Stimulated activated CD8-positive, alpha-beta memory T cell treated with anti-CD3 and anti-CD28 coated beads, Interleukin-15, amount 100 ng/mL, for 1 hour (primary cell): ENCODE measurements around the gene PDCD1LG2.

Source experiments
- DNase-seq: peaks from one replicate; pipeline ENCODE4 v3.0.0-alpha.2; 2020; ENCODE audit warnings: low read depth

PDCD1LG2 gene

GRCh38 chr9:5531101-5531882 lies 21.0 kb downstream of the PDCD1LG2 start:
- DNase-seq: no peak

DNA sequence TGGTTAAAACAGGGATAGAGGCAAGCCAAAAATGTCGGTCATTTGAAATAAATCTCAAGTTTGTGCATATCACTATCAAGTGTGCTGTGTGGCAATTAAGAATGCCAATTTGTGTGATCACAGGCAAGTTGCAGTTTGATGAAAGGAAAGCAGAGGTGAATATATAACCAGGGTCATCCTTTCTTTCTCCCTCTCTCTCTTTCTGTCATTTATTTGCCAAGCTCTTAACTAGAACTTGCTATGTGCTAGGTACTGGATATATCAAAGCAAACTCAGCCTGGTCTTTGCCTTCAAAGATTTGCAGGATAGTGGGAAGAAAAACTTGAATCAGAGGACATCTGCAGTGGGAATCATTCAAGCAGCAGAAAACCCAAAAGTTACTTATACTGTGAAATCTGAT lies 22.0 kb downstream of the PDCD1LG2 start:
- no peak for DNase-seq

- no peak for DNase-seq
These were observed 22.5 kb downstream of the PDCD1LG2 start for GRCh38 chr9:5532790-5533189.

DNA sequence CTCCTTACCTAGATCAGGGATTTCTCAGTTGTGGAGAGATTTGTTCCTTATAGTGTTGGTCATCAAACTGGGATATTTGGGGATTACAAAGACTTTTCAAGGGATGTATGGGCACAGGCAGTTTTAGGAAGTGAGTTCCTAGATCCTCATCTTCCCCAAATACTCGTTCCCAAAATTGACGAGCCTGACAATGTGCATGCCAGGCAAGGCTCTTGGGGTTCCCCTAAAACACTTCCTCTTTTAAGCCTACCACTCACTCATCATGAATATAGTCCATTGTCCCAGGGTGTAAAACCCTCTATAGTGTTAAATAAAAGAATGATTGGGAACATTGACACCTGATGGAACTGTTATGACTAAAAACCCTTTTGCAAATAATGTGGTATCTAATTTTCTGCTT lies 26.4 kb downstream of the PDCD1LG2 start:
- DNase-seq: no peak

DNA sequence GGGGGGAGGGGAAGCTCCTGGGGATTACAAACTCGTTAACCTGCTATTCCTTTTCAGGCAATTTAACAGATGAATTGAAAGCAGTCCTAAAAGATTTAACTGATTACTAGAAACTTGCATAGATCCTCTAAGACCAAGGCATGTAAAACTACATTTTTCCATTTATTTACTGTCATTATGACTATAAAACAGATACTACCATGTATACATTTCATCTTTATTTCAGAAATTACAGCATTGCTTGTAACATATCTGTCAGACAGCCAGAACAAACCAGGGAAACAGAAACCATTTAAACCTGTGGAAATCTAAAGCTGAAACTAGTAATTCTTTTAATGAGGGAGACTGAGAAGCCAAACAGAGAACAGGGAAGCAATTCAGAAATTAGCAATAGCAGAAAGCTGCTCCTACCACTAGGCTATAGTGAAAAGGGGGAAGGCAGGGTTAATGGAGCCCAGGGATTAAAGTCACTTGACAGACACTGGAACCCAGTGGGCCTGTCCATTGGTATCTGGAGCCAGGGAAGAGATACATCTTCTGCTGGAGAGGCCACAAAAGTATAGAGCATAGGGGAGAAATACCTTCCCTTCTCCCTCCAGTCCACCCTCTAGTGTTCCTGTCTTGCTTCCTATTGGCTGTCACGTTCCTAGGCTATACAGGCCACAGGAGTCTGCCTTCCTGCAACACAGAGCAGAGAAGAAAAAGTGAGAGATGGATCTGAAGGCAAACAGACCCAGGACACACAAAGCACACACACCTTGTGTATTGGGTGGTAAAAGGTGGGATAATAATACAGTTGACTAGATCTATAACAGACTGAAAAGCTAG lies 33.8 kb downstream of the PDCD1LG2 start:
- DNase-seq: no peak

- no peak for DNase-seq
These were observed 39.6 kb downstream of the PDCD1LG2 start for GRCh38 chr9:5549658-5550650.

DNA sequence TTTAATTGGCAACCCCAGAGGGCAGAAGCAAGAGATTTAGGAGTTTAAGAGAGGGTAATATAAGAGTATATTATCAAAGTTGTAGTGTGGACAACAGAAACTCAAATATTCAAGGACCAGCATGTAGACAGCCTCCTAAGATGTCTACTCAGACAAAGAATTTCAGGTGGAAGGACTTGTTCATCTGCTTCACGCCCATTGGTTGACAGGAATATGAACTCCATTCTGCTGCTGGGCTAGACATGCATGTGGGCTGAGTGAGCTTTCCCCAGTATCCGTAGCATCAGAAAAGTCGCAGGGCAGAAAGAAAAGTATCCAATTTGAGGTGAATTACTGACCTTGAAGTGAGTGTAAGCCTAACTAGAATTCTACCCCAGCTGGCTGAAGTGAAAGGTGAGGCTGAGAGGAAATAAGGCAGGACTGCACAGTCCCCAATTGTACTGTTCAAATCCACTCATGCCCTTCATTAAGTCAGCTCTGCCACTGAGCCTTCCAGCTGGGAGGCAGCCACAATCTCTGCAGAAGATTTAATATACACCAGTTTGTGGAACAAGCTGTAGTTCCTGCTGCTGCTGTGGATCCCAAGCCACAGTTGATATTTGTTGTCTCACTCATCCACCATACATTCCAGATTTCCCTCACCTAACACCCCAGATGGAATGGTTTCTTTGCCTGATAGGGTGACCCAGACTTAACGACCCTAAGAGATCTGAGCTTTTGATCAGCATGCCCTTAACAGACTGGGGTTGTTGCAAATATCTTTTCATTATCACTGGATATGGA lies 41.2 kb downstream of the PDCD1LG2 start:
- DNase-seq: no peak

- no peak for DNase-seq
These were observed 42.0 kb downstream of the PDCD1LG2 start for GRCh38 chr9:5552301-5552700.

DNA sequence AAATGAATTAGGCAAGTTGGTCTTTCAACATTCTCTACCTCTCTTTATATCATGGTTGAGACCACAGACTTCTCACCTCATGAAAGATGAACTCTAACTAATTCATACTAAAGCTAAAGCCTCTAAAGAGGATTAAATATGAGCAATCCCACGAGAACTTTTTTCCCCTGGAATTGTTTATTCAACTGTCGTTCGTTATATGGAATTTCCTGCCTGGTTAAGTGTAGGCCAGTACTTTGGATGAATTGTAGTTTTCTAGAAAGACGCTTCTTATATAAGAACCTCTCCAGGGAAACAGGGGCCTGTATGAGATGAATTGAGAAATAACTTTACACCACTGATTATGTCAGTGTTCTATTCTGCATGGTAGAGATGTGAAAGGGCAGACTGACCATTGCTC lies 42.9 kb downstream of the PDCD1LG2 start:
- no peak for DNase-seq

- DNase-seq: no peak
These were observed 43.9 kb downstream of the PDCD1LG2 start for GRCh38 chr9:5554254-5554653.

GRCh38 chr9:5556101-5556705 lies 45.9 kb downstream of the PDCD1LG2 start:
- DNase-seq: no peak

GRCh38 chr9:5557606-5558587 lies 47.6 kb downstream of the PDCD1LG2 start:
- DNase-seq: no peak

DNA sequence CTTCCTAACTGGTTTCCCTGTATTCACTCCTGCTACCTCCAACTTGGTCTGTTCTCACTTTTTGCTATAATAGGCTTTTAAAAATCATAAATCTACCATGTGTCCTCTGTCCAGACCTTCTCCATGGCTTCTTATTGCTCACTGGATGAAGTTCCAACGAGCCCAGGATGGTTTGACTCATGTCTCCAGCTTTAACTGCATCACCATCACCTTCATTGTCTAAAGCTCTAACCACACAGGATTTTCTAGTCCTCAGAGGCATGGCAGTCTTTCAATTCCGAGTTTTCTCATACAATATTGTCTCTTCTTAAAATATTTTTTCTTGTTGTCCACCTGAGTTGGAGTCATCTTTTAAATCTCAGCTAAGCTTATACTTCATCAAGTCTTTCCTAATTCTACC lies 49.3 kb downstream of the PDCD1LG2 start:
- no peak for DNase-seq

DNA sequence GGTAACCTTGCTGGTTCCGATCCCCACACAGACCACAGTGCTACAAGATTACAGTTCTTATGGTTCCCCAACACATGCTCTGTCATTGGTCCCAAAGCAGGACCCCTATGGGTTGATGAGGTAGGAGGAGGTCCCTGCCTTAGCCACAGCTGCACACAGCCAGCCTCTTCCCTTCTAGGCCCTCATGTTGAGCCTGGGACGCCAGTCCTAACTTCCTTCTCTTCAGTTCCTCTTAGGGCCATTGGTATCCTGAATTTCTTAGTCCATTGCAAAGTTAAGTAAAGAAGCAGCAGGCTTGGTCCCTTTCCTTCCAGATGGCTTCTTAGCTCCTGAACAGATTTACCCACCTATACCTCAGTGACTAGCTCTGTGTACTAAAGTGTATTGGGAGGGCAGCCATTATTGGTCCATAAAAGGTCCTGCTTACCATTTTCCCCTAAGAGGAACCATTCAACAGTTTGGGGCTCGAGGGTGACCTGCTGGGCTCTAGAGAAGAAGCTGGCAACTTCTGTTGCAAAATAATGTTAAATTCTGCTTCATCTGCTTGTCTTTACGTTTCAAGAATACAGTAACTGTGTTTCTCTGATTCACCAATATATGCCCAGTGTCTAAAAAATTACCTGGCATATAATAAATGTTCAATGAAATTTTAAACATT lies 50.2 kb downstream of the PDCD1LG2 start:
- no peak for DNase-seq

DNA sequence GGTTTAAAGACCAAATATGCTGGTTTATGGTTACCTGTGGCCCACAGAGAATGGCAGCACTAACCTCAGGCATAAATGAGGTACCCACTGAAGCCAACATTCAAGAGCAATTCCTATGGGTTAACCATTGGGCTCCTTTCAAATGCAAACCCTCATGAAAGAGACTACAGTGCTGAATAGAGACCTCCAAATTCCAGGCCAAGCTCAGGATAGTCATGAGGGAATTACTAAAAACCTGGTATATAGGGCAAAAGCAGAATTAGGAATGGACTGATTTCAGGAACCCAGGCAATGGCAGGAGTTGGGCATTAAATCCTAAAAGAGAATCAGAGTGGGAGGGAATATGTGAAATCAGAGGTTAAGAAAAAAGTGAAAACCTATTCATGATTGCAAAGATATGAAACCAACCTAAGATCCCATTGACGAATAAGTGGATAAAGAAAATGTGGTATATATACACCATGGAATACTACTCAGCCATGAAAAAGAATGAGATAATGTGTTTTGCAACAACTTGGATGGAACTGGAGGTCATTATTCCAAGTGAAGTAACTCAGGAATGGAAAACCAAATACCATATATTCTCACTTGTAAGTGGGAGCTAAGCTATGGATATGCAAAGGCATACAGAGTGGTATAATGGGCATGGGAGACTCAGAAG lies 51.6 kb downstream of the PDCD1LG2 start:
- DNase-seq: no peak

- no peak for DNase-seq
These were observed 52.6 kb downstream of the PDCD1LG2 start for GRCh38 chr9:5562806-5563416.

DNA sequence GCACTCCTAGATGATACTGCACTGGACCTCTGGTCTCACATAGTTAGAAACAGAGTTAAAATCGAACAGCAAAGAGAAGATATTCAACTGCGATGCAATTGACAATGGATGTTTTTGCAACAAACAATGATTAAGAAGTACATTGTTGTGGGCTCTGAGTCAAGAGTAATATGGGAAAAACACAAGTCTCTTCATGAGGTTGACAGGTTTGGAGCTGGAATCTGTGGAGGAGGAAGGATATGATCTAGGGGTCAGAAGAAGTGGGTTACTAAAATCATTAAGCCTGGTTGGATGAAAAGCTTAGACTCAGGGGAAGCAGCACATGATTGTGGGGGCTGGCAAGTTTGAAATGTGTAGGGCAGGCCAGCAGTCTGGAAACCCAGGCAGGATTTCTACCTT lies 53.1 kb downstream of the PDCD1LG2 start:
- no peak for DNase-seq

- DNase-seq: no peak
These were observed 53.6 kb downstream of the PDCD1LG2 start for GRCh38 chr9:5563886-5564285.
